ENCODE data around the gene HIVEP3. TPM values are rescaled to one million over a fixed set of nuclear protein-coding genes. Genes with fewer than 3 reads are reported as not detected.

HIVEP3 gene
- total RNA-seq, 2 donors from 2014 or later: 2.3 to 12.8 TPM

GRCh38 chr1:41528726-41529605 is 389.8 kb downstream of the HIVEP3 start:
- ATAC-seq (ENCODE audit: insufficient number of reproducible peaks, low FRiP score, low read depth): no peak
- no peaks in the 10 kb centered on the region for H3K4me1 ChIP-seq (ENCODE audit: control insufficient read depth in 1 of 2, low read depth in 2 of 2)

DNA sequence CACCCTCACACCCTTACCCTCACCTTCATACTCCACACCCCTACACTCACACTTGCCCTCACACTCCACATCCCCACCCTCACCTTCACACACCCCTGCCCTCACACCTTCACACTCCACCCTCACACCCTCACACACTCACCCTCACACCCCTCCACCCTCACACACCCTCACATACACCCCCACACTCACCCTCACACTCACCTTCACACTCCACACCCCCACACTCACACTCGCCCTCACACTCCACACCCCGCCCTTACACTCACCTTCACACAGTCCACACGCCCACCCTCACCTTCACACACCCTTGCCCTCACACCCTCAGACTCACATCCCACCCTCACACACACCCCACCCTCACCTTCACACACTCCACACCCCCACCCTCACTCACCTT is 390.6 kb downstream of the HIVEP3 start:
- TF ChIP-seq, protein P1, sequence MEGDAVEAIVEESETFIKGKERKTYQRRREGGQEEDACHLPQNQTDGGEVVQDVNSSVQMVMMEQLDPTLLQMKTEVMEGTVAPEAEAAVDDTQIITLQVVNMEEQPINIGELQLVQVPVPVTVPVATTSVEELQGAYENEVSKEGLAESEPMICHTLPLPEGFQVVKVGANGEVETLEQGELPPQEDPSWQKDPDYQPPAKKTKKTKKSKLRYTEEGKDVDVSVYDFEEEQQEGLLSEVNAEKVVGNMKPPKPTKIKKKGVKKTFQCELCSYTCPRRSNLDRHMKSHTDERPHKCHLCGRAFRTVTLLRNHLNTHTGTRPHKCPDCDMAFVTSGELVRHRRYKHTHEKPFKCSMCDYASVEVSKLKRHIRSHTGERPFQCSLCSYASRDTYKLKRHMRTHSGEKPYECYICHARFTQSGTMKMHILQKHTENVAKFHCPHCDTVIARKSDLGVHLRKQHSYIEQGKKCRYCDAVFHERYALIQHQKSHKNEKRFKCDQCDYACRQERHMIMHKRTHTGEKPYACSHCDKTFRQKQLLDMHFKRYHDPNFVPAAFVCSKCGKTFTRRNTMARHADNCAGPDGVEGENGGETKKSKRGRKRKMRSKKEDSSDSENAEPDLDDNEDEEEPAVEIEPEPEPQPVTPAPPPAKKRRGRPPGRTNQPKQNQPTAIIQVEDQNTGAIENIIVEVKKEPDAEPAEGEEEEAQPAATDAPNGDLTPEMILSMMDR (IDR thresholded peaks at IDR 0.05): no peak
- Histone ChIP-seq H3K4me3 (no peak overlapping the region), H3K27ac (no peak overlapping the region), H3K27me3 (replicated peaks; ENCODE audit: insufficient read depth) (no peaks in the 10 kb centered on the region), H3K4me1 (ENCODE audit: control insufficient read depth in 1 of 2, low read depth in 2 of 2) (no peaks in the 10 kb centered on the region), H3K9me3 (no peaks in the 10 kb centered on the region), H3K36me3 (no peaks in the 10 kb centered on the region)
- ATAC-seq (ENCODE audit: insufficient number of reproducible peaks, low FRiP score, low read depth) (no peak), DNase-seq (ENCODE audit: low spot score) (no peak)

More at GRCh38 chr1:41528726-41529605, 389.8 kb downstream of the HIVEP3 start:
- H3K4me3 ChIP-seq: no peak overlapping the region
- H3K36me3 ChIP-seq: no peaks in the 10 kb centered on the region
- no peak for DNase-seq (ENCODE audit: low spot score)
- no peaks in the 10 kb centered on the region for H3K9me3 ChIP-seq
- TF ChIP-seq, protein P1 (IDR thresholded peaks at IDR 0.05): no peak
- H3K27me3 ChIP-seq (replicated peaks; ENCODE audit: insufficient read depth): no peaks in the 10 kb centered on the region
- no peak overlapping the region for H3K27ac ChIP-seq

- no peak overlapping the region for H3K4me3 ChIP-seq
- H3K27me3 ChIP-seq (replicated peaks; ENCODE audit: insufficient read depth): no peaks in the 10 kb centered on the region
- ATAC-seq (ENCODE audit: insufficient number of reproducible peaks, low FRiP score, low read depth) (no peak), DNase-seq (ENCODE audit: low spot score) (no peak)
- H3K36me3 ChIP-seq: no peaks in the 10 kb centered on the region
- H3K9me3 ChIP-seq: no peaks in the 10 kb centered on the region
- no peak overlapping the region for H3K27ac ChIP-seq
- TF ChIP-seq, protein P1 (IDR thresholded peaks at IDR 0.05): no peak
- no peaks in the 10 kb centered on the region for H3K4me1 ChIP-seq (ENCODE audit: control insufficient read depth in 1 of 2, low read depth in 2 of 2)
Observed at GRCh38 chr1:41526956-41527561, 391.7 kb downstream of the HIVEP3 start.

- TF ChIP-seq, protein P1 (IDR thresholded peaks at IDR 0.05): no peak
- Histone ChIP-seq H3K36me3 (no peaks in the 10 kb centered on the region), H3K4me3 (no peak overlapping the region), H3K9me3 (no peaks in the 10 kb centered on the region), H3K4me1 (ENCODE audit: control insufficient read depth in 1 of 2, low read depth in 2 of 2) (no peaks in the 10 kb centered on the region), H3K27me3 (replicated peaks; ENCODE audit: insufficient read depth) (no peaks in the 10 kb centered on the region), H3K27ac (no peak overlapping the region)
- DNase-seq (ENCODE audit: low spot score) (no peak), ATAC-seq (ENCODE audit: insufficient number of reproducible peaks, low FRiP score, low read depth) (no peak)
Observed at GRCh38 chr1:41525891-41526587, 392.7 kb downstream of the HIVEP3 start.
